ENCODE data around the gene CD33. TPM values are rescaled to one million over a fixed set of nuclear protein-coding genes. Genes with fewer than 3 reads are reported as not detected.

The CD33 gene
- total RNA-seq, 6 experiments from 2014 or later = not detected

- no peak overlapping the region for H3K27ac Mint-ChIP-seq
- no peak overlapping the region for H3K4me3 Mint-ChIP-seq
- H3K27me3 Mint-ChIP-seq (ENCODE audit: insufficient read depth) = peaks cover 2% of the 10 kb centered on the region; the same call in 1 of the 2 replicates
- no peaks in the 10 kb centered on the region for H3K4me1 Mint-ChIP-seq (ENCODE audit: low read depth)
- H3K36me3 Mint-ChIP-seq (ENCODE audit: low read depth) = peaks cover 7% of the 10 kb centered on the region; the same call in 1 of the 2 replicates
- DNase-seq = no peak
- TF ChIP-seq CTCF (IDR thresholded peaks at IDR 0.05) = no peak
- H3K9me3 Mint-ChIP-seq = peaks cover 30% of the 10 kb centered on the region
Measured at GRCh38 chr19:51185069-51185867, 39.6 kb upstream of the CD33 start.

- Mint-ChIP-seq H3K27me3 (ENCODE audit: insufficient read depth) (peaks cover 2% of the 10 kb centered on the region; the same call in 1 of the 2 replicates), H3K4me1 (ENCODE audit: low read depth) (no peaks in the 10 kb centered on the region), H3K27ac (no peak overlapping the region), H3K9me3 (peaks cover 34% of the 10 kb centered on the region), H3K36me3 (ENCODE audit: low read depth) (peaks cover 7% of the 10 kb centered on the region; the same call in 1 of the 2 replicates), H3K4me3 (no peak overlapping the region)
- no peak for DNase-seq
- no peak for TF ChIP-seq CTCF (IDR thresholded peaks at IDR 0.05)
Measured at GRCh38 chr19:51185868-51186215, 39.0 kb upstream of the CD33 start.

GRCh38 chr19:51186323-51186722 is 38.6 kb upstream of the CD33 start:
- Mint-ChIP-seq H3K4me3 (no peak overlapping the region), H3K9me3 (peaks cover 38% of the 10 kb centered on the region), H3K4me1 (ENCODE audit: low read depth) (no peaks in the 10 kb centered on the region), H3K36me3 (ENCODE audit: low read depth) (peaks cover 7% of the 10 kb centered on the region; the same call in 1 of the 2 replicates), H3K27me3 (ENCODE audit: insufficient read depth) (peaks cover 2% of the 10 kb centered on the region; the same call in 1 of the 2 replicates), H3K27ac (no peak overlapping the region)
- no peak for TF ChIP-seq CTCF (IDR thresholded peaks at IDR 0.05)
- DNase-seq = no peak

GRCh38 chr19:51187395-51188226 is 37.3 kb upstream of the CD33 start:
- Mint-ChIP-seq H3K27me3 (ENCODE audit: insufficient read depth) (peaks cover 2% of the 10 kb centered on the region; the same call in 1 of the 2 replicates), H3K4me1 (ENCODE audit: low read depth) (no peaks in the 10 kb centered on the region), H3K4me3 (no peak overlapping the region), H3K9me3 (peaks cover 44% of the 10 kb centered on the region), H3K36me3 (ENCODE audit: low read depth) (peaks cover 7% of the 10 kb centered on the region; the same call in 1 of the 2 replicates), H3K27ac (no peak overlapping the region)
- no peak for DNase-seq
- TF ChIP-seq CTCF (IDR thresholded peaks at IDR 0.05) = no peak

GRCh38 chr19:51188227-51188559 is 36.7 kb upstream of the CD33 start:
- no peak for DNase-seq
- Mint-ChIP-seq H3K27me3 (ENCODE audit: insufficient read depth) (peaks cover 2% of the 10 kb centered on the region; the same call in 1 of the 2 replicates), H3K4me1 (ENCODE audit: low read depth) (no peaks in the 10 kb centered on the region), H3K9me3 (peaks cover 44% of the 10 kb centered on the region), H3K27ac (no peak overlapping the region), H3K36me3 (ENCODE audit: low read depth) (peaks cover 7% of the 10 kb centered on the region; the same call in 1 of the 2 replicates), H3K4me3 (no peak overlapping the region)
- TF ChIP-seq CTCF (IDR thresholded peaks at IDR 0.05) = no peak

Measured in HFFc6 (cell line).